Glomerular endothelial cell (primary cell): ENCODE measurements around the gene ACAP3. TPM values are rescaled to one million over a fixed set of nuclear protein-coding genes. Genes with fewer than 3 reads are reported as not detected.

Experiments used
- DNase-seq: peaks from one replicate; pipeline ENCODE4 v3.0.0-alpha.2; 2011; ENCODE audit warnings: low read depth, low spot score; ENCODE audit errors: extremely low read depth
- total RNA-seq: library from RNA; depleted of rRNA; stranded (reverse); fragments of >200 nt; gene quantifications from 2 replicates; pipeline ENCODE4 v1.2.3, GENCODE V29; 2015

ACAP3 gene
- total RNA-seq, 1 donor from 2014 or later: 62.4 TPM

GRCh38 chr1:1272341-1273208 lies 35.2 kb downstream of the ACAP3 start:
- no peak for DNase-seq

DNA sequence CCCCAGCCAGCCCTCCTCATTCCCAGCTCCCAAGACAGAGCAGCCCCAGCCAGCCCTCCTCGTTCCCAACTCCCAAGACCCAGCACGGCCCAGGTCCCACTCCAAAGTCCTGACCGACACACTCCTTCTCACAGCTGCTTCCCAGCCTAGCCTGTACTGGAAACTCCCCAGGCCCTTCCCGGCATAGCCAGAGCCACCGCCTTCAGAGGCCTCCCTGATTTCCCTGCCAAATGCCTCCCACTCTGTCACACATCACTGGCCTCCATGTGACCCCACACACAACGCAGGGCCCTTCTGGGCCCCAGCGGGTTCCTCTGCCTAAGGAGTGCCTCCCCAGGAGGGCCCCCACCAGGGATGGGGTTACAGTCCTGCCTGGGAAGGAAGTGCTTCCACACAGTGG lies 36.9 kb downstream of the ACAP3 start:
- no peak for DNase-seq

DNA sequence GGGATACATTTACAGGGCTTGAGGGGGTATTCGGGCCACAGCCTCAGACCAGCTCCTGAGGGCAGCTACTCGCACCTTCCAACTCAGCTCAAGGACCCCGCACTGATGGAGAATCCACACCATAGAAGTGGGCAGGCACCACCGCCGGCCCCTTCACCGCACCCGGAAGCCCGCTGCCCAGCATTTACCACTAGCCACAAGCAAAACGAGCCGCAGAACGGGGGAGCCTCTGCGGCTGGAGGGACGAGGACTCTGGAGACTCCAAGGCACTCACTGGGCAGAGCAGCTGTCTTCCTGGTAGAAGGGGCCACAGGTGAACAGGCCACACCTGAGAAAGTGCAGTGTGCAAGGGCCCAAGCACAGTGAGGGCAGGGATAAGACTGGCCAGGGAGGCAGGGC lies 39.4 kb downstream of the ACAP3 start:
- DNase-seq: no peak

- no peak for DNase-seq
These were observed 40.0 kb downstream of the ACAP3 start for GRCh38 chr1:1267488-1268283.

GRCh38 chr1:1264868-1265272 lies 42.9 kb downstream of the ACAP3 start:
- no peak for DNase-seq

DNA sequence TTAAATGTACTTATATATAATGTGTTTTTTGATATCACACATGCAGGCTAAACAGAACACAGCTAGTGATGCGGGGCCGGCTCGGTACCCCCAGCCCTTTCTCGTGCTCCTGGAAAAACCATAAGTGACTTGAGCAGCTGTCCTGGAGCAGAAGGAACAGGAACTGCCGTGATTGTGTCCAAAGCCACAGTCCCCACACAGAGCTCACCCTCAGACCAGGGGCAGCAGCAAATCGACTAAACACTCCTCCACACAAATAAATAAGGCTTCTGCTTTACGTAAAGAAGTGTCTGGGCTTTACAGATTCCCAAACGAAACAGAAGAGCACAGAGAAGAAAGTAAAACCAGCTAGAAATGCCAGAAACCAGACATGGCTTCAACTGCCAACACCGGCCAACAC lies 43.7 kb downstream of the ACAP3 start:
- no peak for DNase-seq

DNA sequence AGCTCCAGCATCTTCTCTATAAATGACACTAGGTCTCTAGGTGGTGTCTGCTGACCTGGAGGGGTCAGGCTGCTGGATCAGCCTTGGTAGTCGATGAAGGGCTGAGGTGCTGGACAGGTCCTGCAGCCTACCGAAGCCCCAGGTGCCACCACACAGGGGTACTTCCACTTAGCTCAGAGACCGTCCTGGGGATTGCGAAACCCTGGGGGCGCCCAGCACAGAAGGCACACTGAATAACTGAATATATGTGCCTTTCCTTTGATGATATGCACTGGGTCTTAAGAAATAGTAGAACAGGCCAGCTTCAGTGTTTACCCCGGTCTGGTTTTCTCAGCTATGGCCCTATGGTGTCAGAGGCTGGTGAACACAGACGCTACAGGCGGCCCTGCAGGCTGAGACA lies 45.0 kb downstream of the ACAP3 start:
- DNase-seq: no peak

GRCh38 chr1:1262071-1262470 lies 45.7 kb downstream of the ACAP3 start:
- no peak for DNase-seq

DNA sequence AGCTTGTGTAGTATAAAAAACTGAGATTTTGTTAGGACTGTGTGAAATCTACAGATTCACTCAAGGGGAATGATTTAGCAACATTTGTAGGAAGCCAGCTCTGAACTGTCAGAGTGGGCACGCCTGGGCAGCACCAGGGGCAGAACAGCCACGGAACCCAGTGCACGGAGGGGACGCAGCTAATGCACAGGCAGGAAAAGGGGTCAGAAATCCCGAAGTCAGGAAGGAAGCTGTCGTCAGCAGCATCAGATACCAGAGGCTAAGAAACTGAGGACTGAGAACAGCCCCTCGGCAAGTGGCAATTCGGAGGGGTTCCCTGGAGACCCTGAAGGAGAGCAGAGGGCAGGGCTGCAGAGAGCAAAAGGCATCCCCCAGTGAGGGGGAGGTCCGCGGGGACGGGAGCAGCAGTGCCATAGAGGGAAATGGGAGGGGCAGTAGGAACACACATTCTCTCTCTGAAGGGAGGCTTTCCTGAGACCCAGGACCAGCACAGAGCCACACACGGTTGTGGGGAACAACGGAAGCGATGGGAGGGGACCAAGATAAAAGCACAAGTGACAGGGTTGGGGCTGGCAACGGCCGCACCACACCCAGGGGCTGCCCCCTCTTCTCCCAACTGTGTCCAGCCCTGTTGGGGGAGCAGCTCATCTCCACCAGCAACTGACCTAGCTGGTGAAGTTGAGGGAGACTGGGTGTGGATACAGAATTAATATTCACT lies 46.7 kb downstream of the ACAP3 start:
- no peak for DNase-seq

GRCh38 chr1:1259951-1260600 lies 47.7 kb downstream of the ACAP3 start:
- DNase-seq: no peak

- no peak for DNase-seq
These were observed 48.2 kb downstream of the ACAP3 start for GRCh38 chr1:1259540-1259939.

- DNase-seq: no peak
These were observed 48.6 kb downstream of the ACAP3 start for GRCh38 chr1:1259119-1259488.

DNA sequence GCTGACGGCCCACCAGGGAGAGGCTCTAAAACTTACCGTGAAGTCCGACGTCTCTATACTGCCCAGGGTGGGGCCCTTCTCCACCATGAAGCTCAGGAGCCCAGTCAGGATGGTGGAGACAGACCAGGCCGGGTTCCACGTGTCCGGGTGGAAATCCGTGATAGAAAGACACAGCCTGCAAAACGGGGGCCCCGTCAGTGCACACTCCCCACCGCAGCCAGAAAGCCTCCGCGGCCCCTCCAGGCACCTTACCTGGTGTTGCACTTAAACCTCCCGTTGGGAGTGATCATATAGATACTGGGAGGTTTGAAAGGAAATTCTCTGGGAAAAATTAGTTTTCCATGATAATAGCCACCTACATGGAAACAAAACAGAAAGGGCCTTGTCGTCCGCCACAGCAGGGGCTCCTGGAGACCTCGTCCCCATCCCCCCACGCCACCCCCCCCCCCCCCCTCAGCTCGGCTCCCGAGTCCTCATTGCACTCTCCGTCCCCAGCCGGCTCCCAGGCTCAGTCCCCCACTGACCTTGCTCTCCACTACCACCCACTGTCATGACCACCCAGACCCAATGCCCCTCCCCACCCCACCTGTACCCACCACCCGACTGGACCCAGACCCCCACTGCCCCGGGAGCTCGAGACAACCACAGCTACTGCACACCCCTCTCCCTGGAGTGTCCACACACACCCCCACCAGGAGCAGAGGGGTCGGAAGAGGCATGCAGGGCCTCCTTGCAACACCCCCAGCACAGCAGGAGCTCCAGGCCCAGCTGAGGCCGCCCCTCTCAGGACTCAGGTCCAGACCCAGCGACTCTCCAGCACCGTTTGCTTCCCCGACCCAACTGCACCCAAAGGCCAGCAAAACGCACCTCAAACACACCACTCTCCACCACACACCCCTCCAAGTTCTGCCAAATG lies 50.5 kb downstream of the ACAP3 start:
- DNase-seq: no peak

GRCh38 chr1:1255611-1256010 lies 52.1 kb downstream of the ACAP3 start:
- DNase-seq: no peak

GRCh38 chr1:1255078-1255477 lies 52.7 kb downstream of the ACAP3 start:
- no peak for DNase-seq

GRCh38 chr1:1254667-1254998 lies 53.1 kb downstream of the ACAP3 start:
- no peak for DNase-seq

DNA sequence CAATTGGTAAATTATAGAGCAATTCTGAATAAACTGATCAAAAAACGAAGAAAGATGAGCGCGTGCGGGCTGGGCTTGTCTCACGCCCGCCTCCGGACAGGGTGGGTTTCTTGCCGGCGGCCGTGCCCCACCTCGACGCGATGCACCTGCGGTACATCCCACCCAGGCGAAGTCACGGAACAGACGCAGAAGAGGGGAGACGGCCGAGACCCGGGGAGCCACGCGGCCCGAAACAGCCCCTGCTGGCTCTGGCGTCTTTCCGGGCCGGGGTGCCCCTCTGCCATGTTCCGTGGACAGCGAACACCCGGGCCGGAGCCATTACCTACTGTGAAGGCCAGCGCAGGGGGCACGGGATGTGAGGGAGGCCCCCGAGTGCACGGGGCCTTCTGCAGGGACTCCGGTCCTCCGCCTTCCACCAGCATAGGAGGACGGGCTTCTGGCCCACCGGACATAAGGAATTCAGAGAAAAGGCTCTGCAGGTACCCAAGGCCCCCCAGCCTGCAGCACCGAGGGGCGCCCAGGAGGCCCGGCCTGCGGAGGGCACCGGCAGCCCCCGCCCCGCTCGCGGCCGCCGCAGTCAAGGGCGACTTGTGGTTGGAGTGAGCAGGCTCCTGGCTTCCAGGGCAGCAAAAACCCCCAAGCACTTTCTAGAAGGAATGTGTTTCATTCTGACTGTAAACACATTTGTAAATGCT lies 53.6 kb downstream of the ACAP3 start:
- no peak for DNase-seq

DNA sequence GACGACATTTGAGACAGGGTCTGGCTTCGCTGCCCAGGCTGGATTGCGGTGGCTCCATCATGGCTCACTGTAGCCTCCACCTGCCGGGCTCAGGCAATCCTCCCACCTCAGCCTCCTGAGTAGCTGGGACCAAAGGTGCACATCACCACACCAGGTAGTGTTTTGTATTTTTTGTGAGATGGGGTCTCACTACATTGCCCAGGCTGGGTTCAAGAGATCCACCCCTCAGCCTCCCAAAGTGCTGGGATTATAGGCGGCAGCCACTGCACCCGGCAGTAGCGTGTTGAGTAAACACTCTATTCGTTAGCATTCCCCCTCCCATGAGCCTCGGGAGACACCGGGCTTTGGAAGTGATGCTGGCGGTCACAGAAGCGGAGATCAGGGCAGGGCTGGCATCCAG lies 54.4 kb downstream of the ACAP3 start:
- no peak for DNase-seq

DNA sequence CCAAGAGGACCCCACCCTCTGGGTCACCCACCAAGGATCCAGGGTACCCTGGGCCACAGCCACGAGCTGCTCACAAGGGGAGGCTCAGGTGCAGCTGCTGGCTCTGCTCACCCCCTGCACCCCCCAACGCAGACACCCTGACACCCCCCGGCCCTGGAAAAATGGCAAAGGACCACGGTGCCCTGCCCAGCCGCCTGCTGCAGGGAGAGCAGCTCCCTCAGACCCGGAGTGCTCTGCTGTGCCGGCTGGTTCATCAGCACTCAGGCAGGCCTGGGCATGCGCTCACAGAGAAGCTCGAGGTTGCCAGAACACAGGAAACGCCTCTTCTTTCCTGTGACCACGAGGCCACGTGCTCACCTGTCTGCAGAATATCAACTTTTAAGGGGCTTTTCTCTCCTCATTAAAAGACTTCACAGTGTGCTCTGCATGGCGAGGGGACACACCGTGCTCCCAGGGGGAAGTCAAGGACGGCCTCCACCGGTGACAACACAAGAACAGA lies 56.9 kb downstream of the ACAP3 start:
- no peak for DNase-seq
